ENCODE measurements around the gene FGF1.

FGF1 gene

GRCh38 chr5:142696379-142696778 is 10.5 kb upstream of the FGF1 start:
- no peak for DNase-seq (ENCODE audit: low read depth)

GRCh38 chr5:142694092-142694856 is 8.4 kb upstream of the FGF1 start:
- DNase-seq (ENCODE audit: low read depth): no peak

GRCh38 chr5:142692321-142692894 is 6.5 kb upstream of the FGF1 start:
- DNase-seq (ENCODE audit: low read depth): no peak

GRCh38 chr5:142690667-142691066 is 4.8 kb upstream of the FGF1 start:
- DNase-seq (ENCODE audit: low read depth): no peak

GRCh38 chr5:142689081-142689480 is 3.2 kb upstream of the FGF1 start:
- DNase-seq (ENCODE audit: low read depth): no peak

GRCh38 chr5:142688281-142688989 is 2.5 kb upstream of the FGF1 start:
- DNase-seq (ENCODE audit: low read depth): no peak

- DNase-seq (ENCODE audit: low read depth): no peak
Measured at GRCh38 chr5:142686968-142687367, 1.1 kb upstream of the FGF1 start.

- DNase-seq (ENCODE audit: low read depth): no peak
Measured at GRCh38 chr5:142686210-142686734, 382 bp upstream of the FGF1 start.

GRCh38 chr5:142684508-142685041 is 1.3 kb downstream of the FGF1 start:
- DNase-seq (ENCODE audit: low read depth): no peak

- DNase-seq (ENCODE audit: low read depth): no peak
Measured at GRCh38 chr5:142683881-142684505, 1.9 kb downstream of the FGF1 start.

GRCh38 chr5:142683116-142683515 is 2.8 kb downstream of the FGF1 start:
- no peak for DNase-seq (ENCODE audit: low read depth)

- DNase-seq (ENCODE audit: low read depth): no peak
Measured at GRCh38 chr5:142680605-142681259, 5.2 kb downstream of the FGF1 start.

GRCh38 chr5:142679744-142680143 is 6.1 kb downstream of the FGF1 start:
- no peak for DNase-seq (ENCODE audit: low read depth)

- no peak for DNase-seq (ENCODE audit: low read depth)
Measured at GRCh38 chr5:142678529-142678928, 7.4 kb downstream of the FGF1 start.

GRCh38 chr5:142677198-142677597 is 8.7 kb downstream of the FGF1 start:
- no peak for DNase-seq (ENCODE audit: low read depth)

GRCh38 chr5:142676318-142676717 is 9.6 kb downstream of the FGF1 start:
- no peak for DNase-seq (ENCODE audit: low read depth)

GRCh38 chr5:142674531-142675469 is 11.1 kb downstream of the FGF1 start:
- DNase-seq (ENCODE audit: low read depth): no peak

GRCh38 chr5:142671801-142672200 is 14.1 kb downstream of the FGF1 start:
- no peak for DNase-seq (ENCODE audit: low read depth)

GRCh38 chr5:142671266-142671665 is 14.6 kb downstream of the FGF1 start:
- DNase-seq (ENCODE audit: low read depth): no peak

- DNase-seq (ENCODE audit: low read depth): no peak
Measured at GRCh38 chr5:142670804-142671203, 15.1 kb downstream of the FGF1 start.
